IgD-negative memory B cell (primary cell): Measurements from ENCODE around the gene GRIK2. TPM values are rescaled to one million over a fixed set of nuclear protein-coding genes. Genes with fewer than 3 reads are reported as not detected.
A peak's percentile ranks its signal among the peaks of the same experiment; 100 is the strongest.

Source experiments
- H3K27ac Mint-ChIP-seq, 3 donors: one replicate each; pipeline ENCODE4 v1.8.0; 2020 to 2022; ENCODE audit warnings: mild to moderate bottlenecking in 3 of 3, mixed read lengths in 3 of 3, moderate library complexity in 1 of 3
- H3K27me3 Mint-ChIP-seq: one replicate; pipeline ENCODE4 v1.8.0; 2021; ENCODE audit warnings: mixed read lengths
- H3K36me3 Mint-ChIP-seq: one replicate; pipeline ENCODE4 v1.8.0; 2020; ENCODE audit warnings: mild to moderate bottlenecking, mixed read lengths
- H3K4me1 Mint-ChIP-seq, 3 donors: one replicate each; pipeline ENCODE4 v1.8.0; 2020 to 2022; ENCODE audit warnings: mixed read lengths in 3 of 3, mild to moderate bottlenecking in 1 of 3
- H3K4me3 Mint-ChIP-seq, 4 donors: one replicate each; pipeline ENCODE4 v1.8.0; 2020 to 2022; ENCODE audit warnings: mild to moderate bottlenecking in 4 of 4, mixed read lengths in 4 of 4, moderate library complexity in 3 of 4
- H3K9me3 Mint-ChIP-seq, 3 donors: one replicate each; pipeline ENCODE4 v1.8.0; 2020 to 2021; ENCODE audit warnings: mixed read lengths in 3 of 3, mild to moderate bottlenecking in 1 of 3
- polyA plus RNA-seq: library from polyadenylated mRNA; unstranded; fragments of 300-500 nt; fragmentation: Illumina TruSeq; gene quantifications from one replicate; pipeline ENCODE4 v1.2.3, GENCODE V29; 2021

GRIK2 gene
- polyA plus RNA-seq, 1 donor from 2014 or later, result not detected

- Mint-ChIP-seq H3K36me3 (no peaks in the 10 kb centered on the region), H3K4me1 (no peaks in the 10 kb centered on the region), H3K9me3 (peaks cover 4 to 5% (median 4%) of the 10 kb centered on the region in 3 donors), H3K4me3 (no peak overlapping the region), H3K27me3 (no peaks in the 10 kb centered on the region), H3K27ac (no peak overlapping the region)
These were observed 28.7 kb downstream of the GRIK2 start for GRCh38 chr6:101422251-101422650.

- H3K27ac Mint-ChIP-seq, result no peak overlapping the region
These were observed 29.3 kb downstream of the GRIK2 start for GRCh38 chr6:101422811-101423210.

GRCh38 chr6:101429270-101429669 lies 35.8 kb downstream of the GRIK2 start:
- Mint-ChIP-seq H3K4me3 (no peak overlapping the region), H3K4me1 (no peaks in the 10 kb centered on the region), H3K27me3 (no peaks in the 10 kb centered on the region), H3K27ac (no peak overlapping the region), H3K9me3 (peaks cover 0 to 4% (median 4%) of the 10 kb centered on the region in 3 donors), H3K36me3 (no peaks in the 10 kb centered on the region)

More at GRCh38 chr6:101422811-101423210, 29.3 kb downstream of the GRIK2 start:
- no peaks in the 10 kb centered on the region for H3K27me3 Mint-ChIP-seq
- peaks cover 4 to 5% (median 4%) of the 10 kb centered on the region in 3 donors for H3K9me3 Mint-ChIP-seq
- H3K4me1 Mint-ChIP-seq, result no peaks in the 10 kb centered on the region
- H3K4me3 Mint-ChIP-seq, result no peak overlapping the region
- no peaks in the 10 kb centered on the region for H3K36me3 Mint-ChIP-seq

GRCh38 chr6:101429845-101430244 lies 36.3 kb downstream of the GRIK2 start:
- H3K27ac Mint-ChIP-seq, result no peak overlapping the region
- no peak overlapping the region for H3K4me3 Mint-ChIP-seq
- no peaks in the 10 kb centered on the region for H3K4me1 Mint-ChIP-seq
- peaks cover 0 to 4% (median 4%) of the 10 kb centered on the region in 3 donors for H3K9me3 Mint-ChIP-seq
- no peaks in the 10 kb centered on the region for H3K36me3 Mint-ChIP-seq
- no peaks in the 10 kb centered on the region for H3K27me3 Mint-ChIP-seq

GRCh38 chr6:101433141-101433540 lies 39.6 kb downstream of the GRIK2 start:
- Mint-ChIP-seq H3K36me3 (no peaks in the 10 kb centered on the region), H3K9me3 (peaks cover 0 to 5% (median 0%) of the 10 kb centered on the region in 3 donors), H3K4me3 (no peak overlapping the region), H3K27me3 (no peaks in the 10 kb centered on the region), H3K27ac (no peak overlapping the region), H3K4me1 (no peaks in the 10 kb centered on the region)

GRCh38 chr6:101434601-101435000 lies 41.1 kb downstream of the GRIK2 start:
- no peak overlapping the region for H3K4me3 Mint-ChIP-seq
- no peaks in the 10 kb centered on the region for H3K4me1 Mint-ChIP-seq
- H3K27me3 Mint-ChIP-seq, result no peaks in the 10 kb centered on the region
- H3K27ac Mint-ChIP-seq, result no peak overlapping the region
- no peaks in the 10 kb centered on the region for H3K36me3 Mint-ChIP-seq
- H3K9me3 Mint-ChIP-seq, result peaks cover 0 to 5% (median 0%) of the 10 kb centered on the region in 3 donors

- peaks cover 0 to 5% (median 0%) of the 10 kb centered on the region in 3 donors for H3K9me3 Mint-ChIP-seq
- H3K27me3 Mint-ChIP-seq, result no peaks in the 10 kb centered on the region
- no peak overlapping the region for H3K27ac Mint-ChIP-seq
- H3K36me3 Mint-ChIP-seq, result no peaks in the 10 kb centered on the region
- H3K4me1 Mint-ChIP-seq, result no peaks in the 10 kb centered on the region
- no peak overlapping the region for H3K4me3 Mint-ChIP-seq
These were observed 41.5 kb downstream of the GRIK2 start for GRCh38 chr6:101435038-101435437.

- Mint-ChIP-seq H3K4me1 (no peaks in the 10 kb centered on the region), H3K27ac (no peak overlapping the region), H3K9me3 (peaks cover 0 to 3% (median 0%) of the 10 kb centered on the region in 3 donors), H3K36me3 (no peaks in the 10 kb centered on the region), H3K27me3 (no peaks in the 10 kb centered on the region), H3K4me3 (no peak overlapping the region)
These were observed 46.3 kb downstream of the GRIK2 start for GRCh38 chr6:101439790-101440189.

GRCh38 chr6:101443315-101443714 lies 49.8 kb downstream of the GRIK2 start:
- Mint-ChIP-seq H3K27ac (no peak overlapping the region), H3K4me1 (no peaks in the 10 kb centered on the region), H3K4me3 (no peak overlapping the region), H3K27me3 (no peaks in the 10 kb centered on the region), H3K36me3 (no peaks in the 10 kb centered on the region), H3K9me3 (peaks cover 0 to 4% (median 0%) of the 10 kb centered on the region in 3 donors)

GRCh38 chr6:101444717-101445116 lies 51.2 kb downstream of the GRIK2 start:
- Mint-ChIP-seq H3K9me3 (peaks cover 0 to 4% (median 0%) of the 10 kb centered on the region in 3 donors), H3K4me1 (no peaks in the 10 kb centered on the region), H3K4me3 (no peak overlapping the region), H3K27ac (peak overlapping the region in 1 of 3 donors; percentile 14), H3K36me3 (no peaks in the 10 kb centered on the region), H3K27me3 (no peaks in the 10 kb centered on the region)

- H3K36me3 Mint-ChIP-seq, result no peaks in the 10 kb centered on the region
- no peaks in the 10 kb centered on the region for H3K4me1 Mint-ChIP-seq
- no peak overlapping the region for H3K4me3 Mint-ChIP-seq
- peaks cover 0 to 4% (median 0%) of the 10 kb centered on the region in 3 donors for H3K9me3 Mint-ChIP-seq
- H3K27ac Mint-ChIP-seq, result no peak overlapping the region
- no peaks in the 10 kb centered on the region for H3K27me3 Mint-ChIP-seq
These were observed 52.0 kb downstream of the GRIK2 start for GRCh38 chr6:101445527-101445926.

- H3K4me1 Mint-ChIP-seq, result no peaks in the 10 kb centered on the region
- no peaks in the 10 kb centered on the region for H3K36me3 Mint-ChIP-seq
- no peaks in the 10 kb centered on the region for H3K9me3 Mint-ChIP-seq
- no peaks in the 10 kb centered on the region for H3K27me3 Mint-ChIP-seq
- H3K27ac Mint-ChIP-seq, result no peak overlapping the region
- H3K4me3 Mint-ChIP-seq, result no peak overlapping the region
These were observed 57.4 kb downstream of the GRIK2 start for GRCh38 chr6:101450901-101451300.

GRCh38 chr6:101451981-101452380 lies 58.5 kb downstream of the GRIK2 start:
- H3K4me3 Mint-ChIP-seq, result no peak overlapping the region
- no peaks in the 10 kb centered on the region for H3K9me3 Mint-ChIP-seq
- H3K36me3 Mint-ChIP-seq, result no peaks in the 10 kb centered on the region
- no peaks in the 10 kb centered on the region for H3K27me3 Mint-ChIP-seq
- no peak overlapping the region for H3K27ac Mint-ChIP-seq
- no peaks in the 10 kb centered on the region for H3K4me1 Mint-ChIP-seq

- no peaks in the 10 kb centered on the region for H3K9me3 Mint-ChIP-seq
- no peaks in the 10 kb centered on the region for H3K27me3 Mint-ChIP-seq
- no peak overlapping the region for H3K27ac Mint-ChIP-seq
- no peaks in the 10 kb centered on the region for H3K4me1 Mint-ChIP-seq
- no peak overlapping the region for H3K4me3 Mint-ChIP-seq
- H3K36me3 Mint-ChIP-seq, result no peaks in the 10 kb centered on the region
These were observed 59.7 kb downstream of the GRIK2 start for GRCh38 chr6:101453221-101453620.

GRCh38 chr6:101454106-101454676 lies 60.7 kb downstream of the GRIK2 start:
- Mint-ChIP-seq H3K27ac (no peak overlapping the region), H3K36me3 (no peaks in the 10 kb centered on the region), H3K4me1 (no peaks in the 10 kb centered on the region), H3K9me3 (no peaks in the 10 kb centered on the region), H3K4me3 (no peak overlapping the region), H3K27me3 (no peaks in the 10 kb centered on the region)

- no peaks in the 10 kb centered on the region for H3K9me3 Mint-ChIP-seq
- H3K4me1 Mint-ChIP-seq, result no peaks in the 10 kb centered on the region
- H3K4me3 Mint-ChIP-seq, result no peak overlapping the region
- no peaks in the 10 kb centered on the region for H3K36me3 Mint-ChIP-seq
- no peak overlapping the region for H3K27ac Mint-ChIP-seq
- H3K27me3 Mint-ChIP-seq, result no peaks in the 10 kb centered on the region
These were observed 64.8 kb downstream of the GRIK2 start for GRCh38 chr6:101458336-101458735.
